Neural crest cell (in vitro differentiated cells): ENCODE data around the gene HDX. TPM values are rescaled to one million over a fixed set of nuclear protein-coding genes. Genes with fewer than 3 reads are reported as not detected.

Experiments used
- DNase-seq: peaks from one replicate; pipeline ENCODE4 v3.0.0; 2021; ENCODE audit warnings: low read depth, mixed read lengths, low spot score
- H3K27ac Mint-ChIP-seq: one replicate; pipeline ENCODE4 v1.8.0; 2021; ENCODE audit warnings: mild to moderate bottlenecking, mixed read lengths; ENCODE audit not compliant: unreplicated experiment
- H3K27me3 Mint-ChIP-seq: 2 replicates; pipeline ENCODE4 v1.8.0; 2021; ENCODE audit warnings: low read depth, mild to moderate bottlenecking, mixed read lengths
- H3K36me3 Mint-ChIP-seq: 2 replicates; pipeline ENCODE4 v1.8.0; 2021; ENCODE audit warnings: low read depth, mild to moderate bottlenecking, mixed read lengths
- H3K4me1 Mint-ChIP-seq: 2 replicates; pipeline ENCODE4 v1.8.0; 2021; ENCODE audit warnings: mixed read lengths
- H3K4me3 Mint-ChIP-seq: one replicate; pipeline ENCODE4 v1.8.0; 2021; ENCODE audit warnings: mild to moderate bottlenecking, mixed read lengths
- H3K9me3 Mint-ChIP-seq: 2 replicates; pipeline ENCODE4 v1.8.0; 2021; ENCODE audit warnings: mixed read lengths
- total RNA-seq: library from RNA; stranded (reverse); gene quantifications from 2 replicates; pipeline ENCODE4 v1.2.1, GENCODE V29; 2021
- TF ChIP-seq, protein P1 (sequence below): fragments of 200-600 bp; sonication (generic); conservative IDR thresholded peaks from 2 replicates; pipeline ENCODE4 v1.5.0; 2021; ENCODE audit warnings: antibody characterized with exemption, mild to moderate bottlenecking

The HDX gene
- total RNA-seq, 1 donor from 2014 or later: 8.8 TPM

DNA sequence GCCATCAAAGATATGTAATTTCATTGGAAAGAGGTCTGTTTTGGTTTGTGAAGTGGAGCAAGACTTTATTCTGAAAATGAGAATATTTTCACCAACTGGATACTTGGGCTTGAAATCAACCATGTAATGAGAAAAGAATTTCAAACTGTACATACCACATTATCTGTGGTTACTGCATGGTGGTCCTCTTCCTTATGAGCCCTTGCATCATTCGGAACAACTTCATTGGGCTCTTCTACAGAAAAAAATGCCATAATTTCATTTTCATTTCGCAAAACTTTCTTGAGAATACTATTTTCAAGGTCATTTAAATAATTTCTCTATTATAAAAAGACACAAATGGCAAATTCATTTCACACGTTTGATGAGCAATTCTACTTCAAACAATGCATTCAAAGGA lies 165.6 kb downstream of the HDX start:
- DNase-seq: no peak
- no peaks in the 10 kb centered on the region for H3K27me3 Mint-ChIP-seq
- no peaks in the 10 kb centered on the region for H3K9me3 Mint-ChIP-seq
- no peak overlapping the region for H3K4me3 Mint-ChIP-seq
- TF ChIP-seq, protein P1, sequence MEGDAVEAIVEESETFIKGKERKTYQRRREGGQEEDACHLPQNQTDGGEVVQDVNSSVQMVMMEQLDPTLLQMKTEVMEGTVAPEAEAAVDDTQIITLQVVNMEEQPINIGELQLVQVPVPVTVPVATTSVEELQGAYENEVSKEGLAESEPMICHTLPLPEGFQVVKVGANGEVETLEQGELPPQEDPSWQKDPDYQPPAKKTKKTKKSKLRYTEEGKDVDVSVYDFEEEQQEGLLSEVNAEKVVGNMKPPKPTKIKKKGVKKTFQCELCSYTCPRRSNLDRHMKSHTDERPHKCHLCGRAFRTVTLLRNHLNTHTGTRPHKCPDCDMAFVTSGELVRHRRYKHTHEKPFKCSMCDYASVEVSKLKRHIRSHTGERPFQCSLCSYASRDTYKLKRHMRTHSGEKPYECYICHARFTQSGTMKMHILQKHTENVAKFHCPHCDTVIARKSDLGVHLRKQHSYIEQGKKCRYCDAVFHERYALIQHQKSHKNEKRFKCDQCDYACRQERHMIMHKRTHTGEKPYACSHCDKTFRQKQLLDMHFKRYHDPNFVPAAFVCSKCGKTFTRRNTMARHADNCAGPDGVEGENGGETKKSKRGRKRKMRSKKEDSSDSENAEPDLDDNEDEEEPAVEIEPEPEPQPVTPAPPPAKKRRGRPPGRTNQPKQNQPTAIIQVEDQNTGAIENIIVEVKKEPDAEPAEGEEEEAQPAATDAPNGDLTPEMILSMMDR: no peak
- H3K36me3 Mint-ChIP-seq: peaks cover 3% of the 10 kb centered on the region
- no peaks in the 10 kb centered on the region for H3K4me1 Mint-ChIP-seq
- no peak overlapping the region for H3K27ac Mint-ChIP-seq

DNA sequence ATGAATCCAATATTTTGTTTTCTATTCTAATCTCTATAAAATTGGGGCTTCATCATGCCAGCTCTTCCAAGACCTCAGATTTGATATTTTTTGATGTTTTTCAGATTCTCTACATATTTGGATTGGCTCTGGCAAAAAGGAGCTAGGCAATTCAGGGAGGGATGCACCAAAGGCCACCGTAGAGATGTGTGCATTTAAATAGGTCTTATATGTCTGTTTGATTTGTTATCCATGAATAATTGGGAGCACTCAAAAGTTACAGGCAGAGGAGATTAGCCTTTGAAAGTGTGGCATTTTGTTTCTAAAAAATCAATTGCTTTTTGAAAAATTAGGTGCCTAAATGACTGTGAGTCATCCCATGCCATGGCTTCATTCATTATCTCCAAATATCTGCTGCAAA lies 167.1 kb downstream of the HDX start:
- no peak overlapping the region for H3K27ac Mint-ChIP-seq
- H3K9me3 Mint-ChIP-seq: no peaks in the 10 kb centered on the region
- peaks cover 3% of the 10 kb centered on the region for H3K36me3 Mint-ChIP-seq
- H3K27me3 Mint-ChIP-seq: no peaks in the 10 kb centered on the region
- H3K4me1 Mint-ChIP-seq: no peaks in the 10 kb centered on the region
- TF ChIP-seq, protein P1: no peak
- DNase-seq: no peak
- no peak overlapping the region for H3K4me3 Mint-ChIP-seq

DNA sequence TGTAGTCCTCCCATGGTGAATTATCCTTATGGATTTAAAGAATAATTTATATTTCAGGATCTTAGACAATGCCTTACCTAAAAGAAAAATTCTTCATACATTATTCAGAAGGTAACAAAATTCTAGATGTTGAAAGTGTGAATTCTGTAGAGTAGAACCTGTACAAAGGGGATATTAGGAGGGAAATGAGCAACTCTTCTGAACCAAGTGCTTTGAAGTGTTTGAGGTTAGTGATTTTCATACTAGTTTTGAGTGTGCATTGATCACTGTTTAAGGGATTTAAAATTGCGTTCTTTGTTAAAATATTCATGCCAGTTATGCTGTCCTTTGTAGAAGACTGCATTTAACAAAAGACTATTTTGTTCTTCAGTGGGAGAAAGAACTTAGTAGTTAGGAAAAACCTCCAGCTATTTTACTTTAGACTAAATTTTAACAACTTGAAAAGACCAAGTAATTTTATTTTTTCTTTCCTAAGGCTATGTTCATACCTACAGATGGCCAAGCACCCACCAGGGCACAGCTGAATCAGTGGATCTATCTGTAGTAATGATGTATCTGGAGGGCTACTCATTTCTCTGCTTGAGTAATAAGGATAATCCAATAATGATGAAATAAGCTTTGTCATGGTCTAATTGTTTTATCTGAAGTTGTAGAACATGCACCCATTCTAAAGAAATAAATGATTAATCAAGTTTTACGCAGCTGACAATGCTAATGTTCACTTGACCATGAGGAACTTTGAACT lies 180.0 kb downstream of the HDX start:
- TF ChIP-seq, protein P1: no peak
- no peak for DNase-seq
- H3K9me3 Mint-ChIP-seq: no peaks in the 10 kb centered on the region
- H3K4me1 Mint-ChIP-seq: peaks cover 8% of the 10 kb centered on the region
- no peak overlapping the region for H3K4me3 Mint-ChIP-seq
- no peak overlapping the region for H3K27ac Mint-ChIP-seq
- H3K27me3 Mint-ChIP-seq: no peaks in the 10 kb centered on the region
- no peaks in the 10 kb centered on the region for H3K36me3 Mint-ChIP-seq

GRCh38 chrX:84320614-84321013 lies 181.6 kb downstream of the HDX start:
- no peak overlapping the region for H3K27ac Mint-ChIP-seq
- peaks cover 8% of the 10 kb centered on the region for H3K4me1 Mint-ChIP-seq
- H3K36me3 Mint-ChIP-seq: peaks cover 2% of the 10 kb centered on the region
- no peak overlapping the region for H3K4me3 Mint-ChIP-seq
- no peaks in the 10 kb centered on the region for H3K27me3 Mint-ChIP-seq
- TF ChIP-seq, protein P1: no peak
- DNase-seq: no peak
- peaks cover 5% of the 10 kb centered on the region for H3K9me3 Mint-ChIP-seq

- Mint-ChIP-seq H3K27ac (no peak overlapping the region), H3K4me1 (peaks cover 8% of the 10 kb centered on the region), H3K9me3 (peaks cover 9% of the 10 kb centered on the region), H3K4me3 (no peak overlapping the region), H3K36me3 (peaks cover 3% of the 10 kb centered on the region), H3K27me3 (no peaks in the 10 kb centered on the region)
- TF ChIP-seq, protein P1: no peak
- no peak for DNase-seq
These were observed 182.2 kb downstream of the HDX start for GRCh38 chrX:84320023-84320422.
